H9 (cell line): Measurements from ENCODE around the gene ERH. TPM values are rescaled to one million over a fixed set of nuclear protein-coding genes. Genes with fewer than 3 reads are reported as not detected.

Source experiments
- DNase-seq: peaks from one replicate; pipeline ENCODE4 v3.0.0-alpha.2; 2017
- H2AFZ ChIP-seq: one replicate; pipeline ENCODE4 v1.6.1; 2013; ENCODE audit warnings: mild to moderate bottlenecking, low read length, control low read depth, moderate library complexity
- H2AK5ac ChIP-seq: 2 replicates; pipeline ENCODE4 v1.6.1; 2013; ENCODE audit warnings: low read length, control low read depth, mixed read lengths; ENCODE audit not compliant: insufficient read length
- H2BK120ac ChIP-seq: one replicate; pipeline ENCODE4 v1.6.1; 2013; ENCODE audit warnings: low read depth, mild to moderate bottlenecking, low read length, control low read depth, inconsistent platforms; ENCODE audit not compliant: poor library complexity, severe bottlenecking
- H2BK12ac ChIP-seq: 2 replicates; pipeline ENCODE4 v1.6.1; 2013; ENCODE audit warnings: low read length, control low read depth, mixed read lengths, low read depth; ENCODE audit not compliant: insufficient read length
- H2BK15ac ChIP-seq: 2 replicates; pipeline ENCODE4 v1.6.1; 2013; ENCODE audit warnings: low read depth, low read length, control low read depth
- H2BK20ac ChIP-seq: one replicate; pipeline ENCODE4 v1.6.1; 2013; ENCODE audit warnings: low read depth, mild to moderate bottlenecking, low read length, control low read depth, inconsistent platforms; ENCODE audit not compliant: poor library complexity, severe bottlenecking
- H2BK5ac ChIP-seq: 2 replicates; pipeline ENCODE4 v1.6.1; 2013; ENCODE audit warnings: low read length, control low read depth, mixed read lengths; ENCODE audit not compliant: insufficient read length
- H3K14ac ChIP-seq: 2 replicates; pipeline ENCODE4 v1.6.1; 2013; ENCODE audit warnings: low read length, control low read depth; ENCODE audit not compliant: insufficient read depth
- H3K18ac ChIP-seq: 2 replicates; pipeline ENCODE4 v1.6.1; 2013; ENCODE audit warnings: low read depth, mild to moderate bottlenecking, mixed read lengths, low read length, control low read depth; ENCODE audit not compliant: insufficient read length
- H3K23ac ChIP-seq: 2 replicates; pipeline ENCODE4 v1.6.1; 2013; ENCODE audit warnings: low read length, control low read depth, mixed read lengths, low read depth; ENCODE audit not compliant: insufficient read length
- H3K23me2 ChIP-seq: 2 replicates; pipeline ENCODE4 v1.6.1; 2013; ENCODE audit warnings: low read depth, mild to moderate bottlenecking, mixed read lengths, low read length, control low read depth; ENCODE audit not compliant: insufficient read length, poor library complexity, severe bottlenecking
- H3K27ac ChIP-seq: 2 replicates; pipeline ENCODE4 v1.5.1; 2013; ENCODE audit warnings: low read length, control low read depth, mixed read lengths, low read depth; ENCODE audit not compliant: insufficient read length
- H3K27me3 ChIP-seq: 2 replicates; pipeline ENCODE4 v1.6.1; 2013; ENCODE audit warnings: low read length, control low read depth, inconsistent platforms; ENCODE audit not compliant: insufficient read depth
- H3K4ac ChIP-seq: 2 replicates; pipeline ENCODE4 v1.6.1; 2013; ENCODE audit warnings: low read depth, mild to moderate bottlenecking, control low read depth, inconsistent platforms, low read length, moderate library complexity
- H3K4me1 ChIP-seq: 2 replicates; pipeline ENCODE4 v1.6.1; 2013; ENCODE audit warnings: low read length, control low read depth, inconsistent platforms; ENCODE audit not compliant: insufficient read depth
- H3K4me2 ChIP-seq: 2 replicates; pipeline ENCODE4 v1.6.1; 2013; ENCODE audit warnings: low read length, control low read depth, mixed read lengths; ENCODE audit not compliant: insufficient read length, insufficient read depth
- H3K56ac ChIP-seq: 2 replicates; pipeline ENCODE4 v1.6.1; 2013; ENCODE audit warnings: low read depth, mild to moderate bottlenecking, mixed read lengths, low read length, control low read depth; ENCODE audit not compliant: insufficient read length
- H3K79me1 ChIP-seq: 2 replicates; pipeline ENCODE4 v1.6.1; 2013; ENCODE audit warnings: low read depth, mild to moderate bottlenecking, moderate library complexity, low read length, control low read depth, inconsistent platforms; ENCODE audit not compliant: insufficient read depth, poor library complexity, severe bottlenecking
- H3K79me2 ChIP-seq: 2 replicates; pipeline ENCODE4 v1.6.1; 2013; ENCODE audit warnings: low read length, control low read depth, inconsistent platforms; ENCODE audit not compliant: insufficient read depth
- H3K9ac ChIP-seq: 2 replicates; pipeline ENCODE4 v1.6.1; 2013; ENCODE audit warnings: low read length, control low read depth, mixed read lengths; ENCODE audit not compliant: insufficient read length; ENCODE audit errors: extremely low read depth
- H3K9me3 ChIP-seq: one replicate; pipeline ENCODE4 v1.6.1; 2013; ENCODE audit warnings: low read depth, low read length, inconsistent platforms; ENCODE audit not compliant: control insufficient read depth
- H3T11ph ChIP-seq: one replicate; pipeline ENCODE4 v1.6.1; 2013; ENCODE audit warnings: mild to moderate bottlenecking, low read length, control low read depth, inconsistent platforms
- H4K20me1 ChIP-seq: one replicate; pipeline ENCODE4 v1.6.1; 2013; ENCODE audit not compliant: control insufficient read depth, insufficient read length, insufficient read depth
- H4K5ac ChIP-seq: 2 replicates; pipeline ENCODE4 v1.6.1; 2013; ENCODE audit warnings: low read depth, mild to moderate bottlenecking, mixed read lengths, low read length, control low read depth; ENCODE audit not compliant: insufficient read length
- H4K8ac ChIP-seq: replicated peaks from 2 replicates; pipeline ENCODE4 v1.6.1; 2013; ENCODE audit warnings: low read length, control low read depth, mixed read lengths, low read depth; ENCODE audit not compliant: insufficient read length
- H4K91ac ChIP-seq: 2 replicates; pipeline ENCODE4 v1.6.1; 2013; ENCODE audit warnings: low read depth, mild to moderate bottlenecking, moderate library complexity, mixed read lengths, low read length, control low read depth; ENCODE audit not compliant: insufficient read length
- H3K27ac Mint-ChIP-seq, 3 experiments: 2 replicates in 2 of 3; 3 replicates in 1 of 3; pipeline ENCODE4 v1.8.0; 2020 to 2021; ENCODE audit warnings: mixed read lengths in 3 of 3, mild to moderate bottlenecking in 1 of 3, moderate library complexity in 1 of 3
- H3K27me3 Mint-ChIP-seq: 2 replicates; pipeline ENCODE4 v1.8.0; 2021; ENCODE audit warnings: low read depth, mild to moderate bottlenecking, moderate library complexity, mixed read lengths
- H3K36me3 Mint-ChIP-seq, 3 experiments: 2 replicates in 2 of 3; 3 replicates in 1 of 3; pipeline ENCODE4 v1.8.0; 2020 to 2021; ENCODE audit warnings: low read depth in 3 of 3, mixed read lengths in 3 of 3; ENCODE audit not compliant: insufficient read depth in 1 of 3
- H3K4me1 Mint-ChIP-seq, 2 experiments: 2 replicates each; pipeline ENCODE4 v1.8.0; 2020; ENCODE audit warnings: mixed read lengths in 2 of 2
- H3K4me3 Mint-ChIP-seq, 2 experiments: 2 replicates in 1 of 2; 3 replicates in 1 of 2; pipeline ENCODE4 v1.8.0; 2020 to 2021; ENCODE audit warnings: mild to moderate bottlenecking in 2 of 2, mixed read lengths in 2 of 2, moderate library complexity in 1 of 2
- H3K9me3 Mint-ChIP-seq, 2 experiments: 2 replicates in 1 of 2; 3 replicates in 1 of 2; pipeline ENCODE4 v1.8.0; 2020; ENCODE audit warnings: mild to moderate bottlenecking in 2 of 2, mixed read lengths in 2 of 2, moderate library complexity in 1 of 2
- WGBS: extraction: QIAGEN DNeasy Blood & Tissue Kit; methylation state at CpG from one replicate; pipeline ENCODE4 v1.1.7; 2013; ENCODE audit warnings: missing lambda C conversion rate, low lambda C conversion rate, mixed read lengths; ENCODE audit not compliant: insufficient read length; ENCODE audit errors: extremely low coverage; 5-methylcytosine and 5-hydroxymethylcytosine counted together
- total RNA-seq: library from RNA; stranded (reverse); gene quantifications from 2 replicates; pipeline ENCODE4 v1.2.1, GENCODE V29; 2021
- TF ChIP-seq, protein P1 (sequence below): fragments of 200-600 bp; sonication (generic); conservative IDR thresholded peaks from 3 replicates; pipeline ENCODE4 v1.8.0; 2021; ENCODE audit warnings: antibody characterized with exemption, mild to moderate bottlenecking

ERH gene
- total RNA-seq, 1 experiment from 2014 or later = 443 TPM

DNA sequence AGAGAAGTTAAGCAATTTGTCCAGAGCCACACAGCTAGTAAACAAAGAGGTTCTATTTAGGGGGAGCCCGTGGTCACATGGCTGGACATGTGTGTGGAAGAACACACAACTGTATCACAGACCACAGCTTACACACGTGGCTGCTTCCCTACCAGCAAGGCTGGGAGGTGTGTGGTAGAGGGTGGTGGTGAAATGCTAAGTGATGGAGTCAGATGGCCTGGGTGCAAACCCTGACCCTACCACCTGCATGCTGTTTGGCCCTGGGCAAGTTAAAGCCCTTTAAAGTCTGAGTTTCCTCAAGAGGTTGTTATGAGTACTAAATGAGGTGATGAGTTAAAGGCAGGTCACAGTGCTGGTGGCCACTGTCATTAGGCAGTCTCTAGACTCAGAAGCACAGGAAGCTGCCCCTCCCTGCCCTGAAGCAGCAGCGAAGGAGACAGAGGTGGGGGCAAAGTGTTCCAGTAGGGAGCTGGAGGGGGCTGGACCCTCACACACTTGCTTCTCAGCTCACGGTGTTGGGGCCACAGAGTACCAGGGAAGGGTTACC is 64.2 kb downstream of the ERH start:
- no CpG with 5 or more reads among the region's 4 CpGs for WGBS
- TF ChIP-seq, protein P1, sequence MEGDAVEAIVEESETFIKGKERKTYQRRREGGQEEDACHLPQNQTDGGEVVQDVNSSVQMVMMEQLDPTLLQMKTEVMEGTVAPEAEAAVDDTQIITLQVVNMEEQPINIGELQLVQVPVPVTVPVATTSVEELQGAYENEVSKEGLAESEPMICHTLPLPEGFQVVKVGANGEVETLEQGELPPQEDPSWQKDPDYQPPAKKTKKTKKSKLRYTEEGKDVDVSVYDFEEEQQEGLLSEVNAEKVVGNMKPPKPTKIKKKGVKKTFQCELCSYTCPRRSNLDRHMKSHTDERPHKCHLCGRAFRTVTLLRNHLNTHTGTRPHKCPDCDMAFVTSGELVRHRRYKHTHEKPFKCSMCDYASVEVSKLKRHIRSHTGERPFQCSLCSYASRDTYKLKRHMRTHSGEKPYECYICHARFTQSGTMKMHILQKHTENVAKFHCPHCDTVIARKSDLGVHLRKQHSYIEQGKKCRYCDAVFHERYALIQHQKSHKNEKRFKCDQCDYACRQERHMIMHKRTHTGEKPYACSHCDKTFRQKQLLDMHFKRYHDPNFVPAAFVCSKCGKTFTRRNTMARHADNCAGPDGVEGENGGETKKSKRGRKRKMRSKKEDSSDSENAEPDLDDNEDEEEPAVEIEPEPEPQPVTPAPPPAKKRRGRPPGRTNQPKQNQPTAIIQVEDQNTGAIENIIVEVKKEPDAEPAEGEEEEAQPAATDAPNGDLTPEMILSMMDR = no peak
- no peaks in the 10 kb centered on the region for H3K79me2 ChIP-seq

More for the DNA sequence above, 64.2 kb downstream of the ERH start:
- no peaks in the 10 kb centered on the region for H3K9me3 Mint-ChIP-seq
- Histone ChIP-seq H3K9ac (no peak overlapping the region), H4K8ac (no peak overlapping the region), H4K20me1 (no peaks in the 10 kb centered on the region), H3K56ac (no peak overlapping the region), H2BK120ac (no peak overlapping the region), H3K27ac (no peak overlapping the region), H3K79me1 (no peaks in the 10 kb centered on the region), H3T11ph (no peak overlapping the region), H4K5ac (no peak overlapping the region), H3K4me1 (no peaks in the 10 kb centered on the region), H3K14ac (no peak overlapping the region), H3K27me3 (no peaks in the 10 kb centered on the region), H2AFZ (no peak overlapping the region), H3K23ac (no peak overlapping the region), H3K4me2 (no peak overlapping the region), H3K4ac (no peak overlapping the region), H3K18ac (no peak overlapping the region), H2AK5ac (no peak overlapping the region), H2BK15ac (no peak overlapping the region), H2BK20ac (no peak overlapping the region), H4K91ac (no peak overlapping the region), H2BK5ac (no peak overlapping the region), H3K9me3 (no peaks in the 10 kb centered on the region), H2BK12ac (no peak overlapping the region), H3K23me2 (no peaks in the 10 kb centered on the region)
- no peaks in the 10 kb centered on the region; a peak in 1 of 7 replicates for H3K36me3 Mint-ChIP-seq
- DNase-seq = no peak
- H3K4me3 Mint-ChIP-seq = no peak overlapping the region
- H3K27ac Mint-ChIP-seq = no peak overlapping the region
- peaks cover 2% of the 10 kb centered on the region for H3K27me3 Mint-ChIP-seq
- H3K4me1 Mint-ChIP-seq = peaks cover 0 to 7% of the 10 kb centered on the region in 2 experiments; a peak in 2 of 4 replicates
